ENCODE results near the gene RCOR1. TPM values are rescaled to one million over a fixed set of nuclear protein-coding genes. Genes with fewer than 3 reads are reported as not detected.

RCOR1 gene
- total and polyA plus RNA-seq, 10 donors: 3.7 to 30.6 (median 21.1) TPM

- H3K9me3 ChIP-seq: no peaks in the 10 kb centered on the region
- no peak for DNase-seq
- no peaks in the 10 kb centered on the region for H3K4me1 ChIP-seq
- WGBS, 5 donors: 86 to 93% (median 88%) methylated on average over 11 of the region's 11 CpGs
- intact Hi-C loops (cut with DNase I; ENCODE audit: low total_unique reads): no loop called here
- H3K36me3 ChIP-seq: peaks cover 0 to 97% (median 6%) of the 10 kb centered on the region in 6 donors
- TF ChIP-seq POLR2A (IDR thresholded peaks at IDR 0.05): no peak
- no peak for TF ChIP-seq POLR2AphosphoS5 (IDR thresholded peaks at IDR 0.05)
- TF ChIP-seq CTCF (IDR thresholded peaks at IDR 0.05 in 8 of 11, conservative IDR thresholded peaks at IDR 0.05 in 3 of 11): no peak
- no peak overlapping the region for H3K4me3 ChIP-seq
- H3K27me3 ChIP-seq (replicated peaks in 1 of 7): no peaks in the 10 kb centered on the region
- H3K27ac ChIP-seq: no peak overlapping the region
Measured at GRCh38 chr14:102733326-102733725, 140.9 kb downstream of the RCOR1 start.

- no peak for DNase-seq
- intact Hi-C loops (cut with DNase I; ENCODE audit: low total_unique reads): no loop called here
- no peaks in the 10 kb centered on the region for H3K9me3 ChIP-seq
- no peak for TF ChIP-seq POLR2AphosphoS5 (IDR thresholded peaks at IDR 0.05)
- no peak for TF ChIP-seq CTCF (IDR thresholded peaks at IDR 0.05 in 8 of 11, conservative IDR thresholded peaks at IDR 0.05 in 3 of 11)
- no peak for TF ChIP-seq POLR2A (IDR thresholded peaks at IDR 0.05)
- H3K36me3 ChIP-seq: peaks cover 0 to 90% (median 3%) of the 10 kb centered on the region in 6 donors
- 93 to 97% (median 96%) methylated on average over 12 of the region's 12 CpGs for WGBS, 5 donors
- no peak overlapping the region for H3K27ac ChIP-seq
- no peaks in the 10 kb centered on the region for H3K4me1 ChIP-seq
- no peaks in the 10 kb centered on the region for H3K27me3 ChIP-seq (replicated peaks in 1 of 7)
- H3K4me3 ChIP-seq: no peak overlapping the region
Measured at GRCh38 chr14:102734436-102734835, 142.0 kb downstream of the RCOR1 start.

- Histone ChIP-seq H3K27ac (no peak overlapping the region), H3K36me3 (peaks cover 0 to 64% (median 2%) of the 10 kb centered on the region in 6 donors), H3K4me1 (no peaks in the 10 kb centered on the region), H3K27me3 (replicated peaks in 1 of 7) (no peaks in the 10 kb centered on the region), H3K9me3 (peaks cover 7 to 22% (median 17%) of the 10 kb centered on the region in 8 donors), H3K4me3 (no peak overlapping the region)
- peak; percentile 41 for DNase-seq
- no peak for TF ChIP-seq POLR2AphosphoS5 (IDR thresholded peaks at IDR 0.05)
- no peak for TF ChIP-seq POLR2A (IDR thresholded peaks at IDR 0.05)
- TF ChIP-seq CTCF (IDR thresholded peaks at IDR 0.05 in 8 of 11, conservative IDR thresholded peaks at IDR 0.05 in 3 of 11): no peak
- intact Hi-C loops (cut with DNase I; ENCODE audit: low total_unique reads): no loop called here
- WGBS, 5 donors: 91 to 100% (median 98%) methylated on average over 2 to 3 of the region's 3 CpGs
Measured at GRCh38 chr14:102736956-102737355, 144.5 kb downstream of the RCOR1 start.

- no peaks in the 10 kb centered on the region for H3K27me3 ChIP-seq (replicated peaks in 1 of 7)
- peaks cover 0 to 57% (median 2%) of the 10 kb centered on the region in 6 donors for H3K36me3 ChIP-seq
- intact Hi-C loops (cut with DNase I; ENCODE audit: low total_unique reads): no loop called here
- 91 to 96% (median 94%) methylated on average over 16 to 18 of the region's 18 CpGs for WGBS, 5 donors
- H3K4me3 ChIP-seq: no peak overlapping the region
- H3K9me3 ChIP-seq: peaks cover 7 to 29% (median 23%) of the 10 kb centered on the region in 8 donors
- no peak overlapping the region for H3K27ac ChIP-seq
- no peaks in the 10 kb centered on the region for H3K4me1 ChIP-seq
- TF ChIP-seq POLR2A (IDR thresholded peaks at IDR 0.05) (no peak), POLR2AphosphoS5 (IDR thresholded peaks at IDR 0.05) (peak in 1 of 3 donors; percentile 35)
- peak; percentile 59 for DNase-seq
Measured at GRCh38 chr14:102737402-102738372, 145.2 kb downstream of the RCOR1 start.
